Smooth muscle cell (in vitro differentiated cells): ENCODE results near the gene NECAB2. TPM values are rescaled to one million over a fixed set of nuclear protein-coding genes. Genes with fewer than 3 reads are reported as not detected.

Experiments
- DNase-seq: peaks from one replicate; lab custom pipeline; 2025; ENCODE audit not compliant: unreplicated experiment; lab: John Stamatoyannopoulos, UW
- H2AFZ ChIP-seq: fragments of 200-600 bp; sonication (generic); 2 replicates; pipeline ENCODE4 v1.6.0; 2016; ENCODE audit warnings: antibody characterized with exemption, low read depth, mild to moderate bottlenecking
- H3F3A ChIP-seq: fragments of 200-600 bp; sonication (generic); 2 replicates; pipeline ENCODE4 v1.6.0; 2017; ENCODE audit warnings: antibody characterized with exemption, low read depth
- H3K27ac ChIP-seq: fragments of 200-600 bp; sonication (generic); 2 replicates; pipeline ENCODE4 v1.5.1; 2016; ENCODE audit warnings: low read depth, mild to moderate bottlenecking
- H3K27me3 ChIP-seq: fragments of 200-600 bp; sonication (generic); 2 replicates; pipeline ENCODE4 v1.6.1; 2016; ENCODE audit warnings: low read depth, mild to moderate bottlenecking
- H3K36me3 ChIP-seq: fragments of 200-600 bp; sonication (generic); 2 replicates; pipeline ENCODE4 v1.5.1; 2016; ENCODE audit warnings: low read depth
- H3K4me1 ChIP-seq: fragments of 200-600 bp; sonication (generic); 2 replicates; pipeline ENCODE4 v1.5.1; 2016; ENCODE audit warnings: low read depth
- H3K4me2 ChIP-seq: fragments of 200-600 bp; sonication (generic); 2 replicates; pipeline ENCODE4 v1.6.0; 2016; ENCODE audit warnings: mild to moderate bottlenecking
- H3K4me3 ChIP-seq: fragments of 200-600 bp; sonication (generic); 2 replicates; pipeline ENCODE4 v1.5.1; 2016; ENCODE audit warnings: mild to moderate bottlenecking
- H3K79me2 ChIP-seq: fragments of 200-600 bp; sonication (generic); 2 replicates; pipeline ENCODE4 v1.6.0; 2016; ENCODE audit warnings: low read depth, mild to moderate bottlenecking
- H3K9ac ChIP-seq: fragments of 200-600 bp; sonication (generic); 2 replicates; pipeline ENCODE4 v1.6.0; 2016; ENCODE audit warnings: low read depth
- H3K9me3 ChIP-seq: fragments of 200-600 bp; sonication (generic); replicated peaks from 2 replicates; pipeline ENCODE4 v1.5.1; 2016; ENCODE audit warnings: low read depth
- H4K20me1 ChIP-seq: fragments of 200-600 bp; sonication (generic); 2 replicates; pipeline ENCODE4 v1.6.0; 2016; ENCODE audit warnings: low read depth
- CTCF ChIP-seq: fragments of 200-600 bp; sonication (generic); IDR thresholded peaks from 2 replicates; pipeline ENCODE4 v1.5.1; 2017; ENCODE audit warnings: borderline replicate concordance, mild to moderate bottlenecking, antibody characterized with exemption; ENCODE audit not compliant: insufficient read depth, poor library complexity, severe bottlenecking
- WGBS: methylation state at CpG from one replicate; pipeline ENCODE4 v1.1.7; 2016; ENCODE audit warnings: low lambda C conversion rate; 5-methylcytosine and 5-hydroxymethylcytosine counted together
- polyA plus RNA-seq: library from polyadenylated mRNA; unstranded; fragments of >200 nt; fragmentation: Nextera tagmentation; extraction: Ambion mirVana; gene quantifications from 2 replicates; pipeline ENCODE4 v1.2.1, GENCODE V29; 2016
- total RNA-seq: library from RNA; depleted of rRNA; stranded (reverse); fragments of >200 nt; gene quantifications from 2 replicates; pipeline ENCODE4 v1.2.3, GENCODE V29; 2014

Gene NECAB2
- total and polyA plus RNA-seq, 2 experiments from 2014 or later = 0.22 to 1.7 TPM

- Histone ChIP-seq H3F3A (peaks cover 16% of the 10 kb centered on the region), H3K79me2 (no peaks in the 10 kb centered on the region), H3K4me2 (no peak overlapping the region), H3K36me3 (no peaks in the 10 kb centered on the region), H3K27me3 (no peaks in the 10 kb centered on the region), H3K4me3 (no peak overlapping the region), H3K9me3 (no peaks in the 10 kb centered on the region), H3K27ac (no peak overlapping the region), H2AFZ (no peak overlapping the region), H4K20me1 (peaks cover 4% of the 10 kb centered on the region), H3K9ac (no peak overlapping the region), H3K4me1 (peaks cover 8% of the 10 kb centered on the region)
- WGBS = 94% methylated on average over 11 of the region's 12 CpGs
- TF ChIP-seq CTCF = no peak
- DNase-seq = no peak
These were observed 42.7 kb upstream of the NECAB2 start for GRCh38 chr16:83925095-83925905.

GRCh38 chr16:83925957-83926725 is 41.9 kb upstream of the NECAB2 start:
- Histone ChIP-seq H3K9me3 (no peaks in the 10 kb centered on the region), H3K4me1 (peaks cover 8% of the 10 kb centered on the region), H2AFZ (no peak overlapping the region), H3K27me3 (no peaks in the 10 kb centered on the region), H4K20me1 (peaks cover 4% of the 10 kb centered on the region), H3F3A (peaks cover 16% of the 10 kb centered on the region), H3K9ac (no peak overlapping the region), H3K79me2 (no peaks in the 10 kb centered on the region), H3K36me3 (no peaks in the 10 kb centered on the region), H3K4me3 (no peak overlapping the region), H3K4me2 (peak overlapping the region; percentile 82), H3K27ac (no peak overlapping the region)
- DNase-seq = no peak
- no peak for TF ChIP-seq CTCF
- 68% methylated on average over 26 of the region's 27 CpGs for WGBS

- WGBS = 10% methylated on average over 35 of the region's 35 CpGs
- H3K9me3 ChIP-seq = no peaks in the 10 kb centered on the region
- H3K4me3 ChIP-seq = peak overlapping the region; percentile 39
- H3K79me2 ChIP-seq = no peaks in the 10 kb centered on the region
- H2AFZ ChIP-seq = no peak overlapping the region
- H3K36me3 ChIP-seq = no peaks in the 10 kb centered on the region
- H4K20me1 ChIP-seq = peaks cover 4% of the 10 kb centered on the region
- peaks cover 8% of the 10 kb centered on the region for H3K4me1 ChIP-seq
- DNase-seq = peak; percentile 26
- H3K27ac ChIP-seq = peak overlapping the region; percentile 79
- peak overlapping the region; percentile 6 for H3K9ac ChIP-seq
- TF ChIP-seq CTCF = peak; percentile 94
- H3K27me3 ChIP-seq = no peaks in the 10 kb centered on the region
- peak overlapping the region; percentile 82 for H3K4me2 ChIP-seq
- H3F3A ChIP-seq = peaks cover 16% of the 10 kb centered on the region
These were observed 41.2 kb upstream of the NECAB2 start for GRCh38 chr16:83926726-83927397.
